Loucy (cell line): Measurements from ENCODE around the gene SDK1.

Experiments
- H2AFZ ChIP-seq: fragments of 200-600 bp; sonication (generic); 2 replicates; pipeline ENCODE4 v1.6.0; 2016; ENCODE audit warnings: antibody characterized with exemption, mild to moderate bottlenecking, low read length, moderate library complexity
- H3F3A ChIP-seq: fragments of 200-600 bp; 2 replicates; pipeline ENCODE4 v1.6.0; 2016; ENCODE audit warnings: antibody characterized with exemption, low read depth, mild to moderate bottlenecking
- H3K27me3 ChIP-seq: fragments of 200-600 bp; sonication (generic); 2 replicates; pipeline ENCODE4 v1.6.1; 2014; ENCODE audit warnings: low read length, mild to moderate bottlenecking; ENCODE audit not compliant: insufficient read depth, poor library complexity, severe bottlenecking
- H3K36me3 ChIP-seq: fragments of 200-600 bp; sonication (generic); 2 replicates; pipeline ENCODE4 v1.6.1; 2016; ENCODE audit warnings: low read length; ENCODE audit not compliant: insufficient read depth
- H3K4me1 ChIP-seq: fragments of 200-600 bp; sonication (generic); 2 replicates; pipeline ENCODE4 v1.5.1; 2014; ENCODE audit warnings: low read length, mild to moderate bottlenecking; ENCODE audit not compliant: insufficient read depth, poor library complexity, severe bottlenecking
- H3K4me2 ChIP-seq: fragments of 200-600 bp; sonication (generic); 2 replicates; pipeline ENCODE4 v1.6.0; 2014; ENCODE audit warnings: antibody characterized with exemption, low read length, low read depth, mild to moderate bottlenecking; ENCODE audit not compliant: poor library complexity, severe bottlenecking
- H3K4me3 ChIP-seq: fragments of 200-600 bp; sonication (generic); 2 replicates; pipeline ENCODE4 v1.5.1; 2014; ENCODE audit warnings: low read length, mild to moderate bottlenecking, mixed read lengths; ENCODE audit not compliant: poor library complexity, severe bottlenecking
- H3K79me2 ChIP-seq: fragments of 200-600 bp; sonication (generic); 2 replicates; pipeline ENCODE4 v1.6.1; 2014; ENCODE audit warnings: low read length; ENCODE audit not compliant: insufficient read depth
- H3K9ac ChIP-seq: fragments of 200-600 bp; sonication (generic); 2 replicates; pipeline ENCODE4 v1.6.0; 2014; ENCODE audit warnings: mild to moderate bottlenecking, low read depth, low read length, moderate library complexity; ENCODE audit not compliant: poor library complexity, severe bottlenecking
- H3K9me2 ChIP-seq: fragments of 200-600 bp; sonication (generic); replicated peaks from 2 replicates; pipeline ENCODE4 v1.6.1; 2016; ENCODE audit warnings: low read depth, low read length, mixed read lengths
- H3K9me3 ChIP-seq: fragments of 200-600 bp; sonication (generic); 2 replicates; pipeline ENCODE4 v1.6.1; 2014; ENCODE audit warnings: mild to moderate bottlenecking, antibody characterized with exemption, low read length, low read depth; ENCODE audit not compliant: insufficient read depth
- H4K20me1 ChIP-seq: fragments of 200-600 bp; sonication (generic); 2 replicates; pipeline ENCODE4 v1.6.0; 2014; ENCODE audit warnings: antibody characterized with exemption, low read length, mild to moderate bottlenecking; ENCODE audit not compliant: insufficient read depth, poor library complexity, severe bottlenecking
- CTCF ChIP-seq: fragments of 200-600 bp; sonication (generic); conservative IDR thresholded peaks from 2 replicates; pipeline ENCODE4 v1.5.1; 2014; ENCODE audit warnings: mild to moderate bottlenecking, antibody characterized with exemption, low read length
- EZH2phosphoT487 ChIP-seq: fragments of 200-600 bp; IDR thresholded peaks from 2 replicates; pipeline ENCODE4 v1.6.1; 2018; ENCODE audit warnings: antibody characterized with exemption, mild to moderate bottlenecking, moderate library complexity, borderline replicate concordance

Gene SDK1

GRCh38 chr7:3712841-3713240 lies 411.8 kb downstream of the SDK1 start:
- H2AFZ ChIP-seq, result no peak overlapping the region
- no peaks in the 10 kb centered on the region for H3K27me3 ChIP-seq
- H3K4me1 ChIP-seq, result no peaks in the 10 kb centered on the region
- H3K9me2 ChIP-seq, result no peaks in the 10 kb centered on the region
- H3F3A ChIP-seq, result no peaks in the 10 kb centered on the region
- H3K4me3 ChIP-seq, result no peak overlapping the region
- H3K9me3 ChIP-seq, result no peaks in the 10 kb centered on the region; the same call in 1 of the 2 replicates
- H3K79me2 ChIP-seq, result no peaks in the 10 kb centered on the region
- H3K9ac ChIP-seq, result no peak overlapping the region
- H4K20me1 ChIP-seq, result no peaks in the 10 kb centered on the region
- TF ChIP-seq CTCF (no peak), EZH2phosphoT487 (no peak)
- no peak overlapping the region for H3K4me2 ChIP-seq
- no peaks in the 10 kb centered on the region for H3K36me3 ChIP-seq

- H3K27me3 ChIP-seq, result no peaks in the 10 kb centered on the region
- no peaks in the 10 kb centered on the region for H3K9me3 ChIP-seq
- H3K4me1 ChIP-seq, result no peaks in the 10 kb centered on the region
- no peak overlapping the region for H2AFZ ChIP-seq
- TF ChIP-seq CTCF, result no peak
- no peak for TF ChIP-seq EZH2phosphoT487
- H3K9me2 ChIP-seq, result no peaks in the 10 kb centered on the region
- no peak overlapping the region for H3K4me2 ChIP-seq
- no peaks in the 10 kb centered on the region for H3K79me2 ChIP-seq
- H3K4me3 ChIP-seq, result no peak overlapping the region
- H3K36me3 ChIP-seq, result no peaks in the 10 kb centered on the region
- H4K20me1 ChIP-seq, result no peaks in the 10 kb centered on the region
- no peak overlapping the region for H3K9ac ChIP-seq
- no peaks in the 10 kb centered on the region for H3F3A ChIP-seq
These were observed 420.4 kb downstream of the SDK1 start for GRCh38 chr7:3721422-3721821.

- no peaks in the 10 kb centered on the region for H4K20me1 ChIP-seq
- no peaks in the 10 kb centered on the region for H3K79me2 ChIP-seq
- no peaks in the 10 kb centered on the region for H3F3A ChIP-seq
- H3K36me3 ChIP-seq, result no peaks in the 10 kb centered on the region
- no peak overlapping the region for H3K4me3 ChIP-seq
- no peaks in the 10 kb centered on the region for H3K27me3 ChIP-seq
- no peak overlapping the region for H3K4me2 ChIP-seq
- TF ChIP-seq EZH2phosphoT487, result no peak
- TF ChIP-seq CTCF, result no peak
- H3K4me1 ChIP-seq, result no peaks in the 10 kb centered on the region
- H3K9ac ChIP-seq, result no peak overlapping the region
- no peak overlapping the region for H2AFZ ChIP-seq
- no peaks in the 10 kb centered on the region for H3K9me2 ChIP-seq
- no peaks in the 10 kb centered on the region for H3K9me3 ChIP-seq
These were observed 421.4 kb downstream of the SDK1 start for GRCh38 chr7:3722396-3722922.
